ENCODE measurements around the gene APOA4.

Gene APOA4

DNA sequence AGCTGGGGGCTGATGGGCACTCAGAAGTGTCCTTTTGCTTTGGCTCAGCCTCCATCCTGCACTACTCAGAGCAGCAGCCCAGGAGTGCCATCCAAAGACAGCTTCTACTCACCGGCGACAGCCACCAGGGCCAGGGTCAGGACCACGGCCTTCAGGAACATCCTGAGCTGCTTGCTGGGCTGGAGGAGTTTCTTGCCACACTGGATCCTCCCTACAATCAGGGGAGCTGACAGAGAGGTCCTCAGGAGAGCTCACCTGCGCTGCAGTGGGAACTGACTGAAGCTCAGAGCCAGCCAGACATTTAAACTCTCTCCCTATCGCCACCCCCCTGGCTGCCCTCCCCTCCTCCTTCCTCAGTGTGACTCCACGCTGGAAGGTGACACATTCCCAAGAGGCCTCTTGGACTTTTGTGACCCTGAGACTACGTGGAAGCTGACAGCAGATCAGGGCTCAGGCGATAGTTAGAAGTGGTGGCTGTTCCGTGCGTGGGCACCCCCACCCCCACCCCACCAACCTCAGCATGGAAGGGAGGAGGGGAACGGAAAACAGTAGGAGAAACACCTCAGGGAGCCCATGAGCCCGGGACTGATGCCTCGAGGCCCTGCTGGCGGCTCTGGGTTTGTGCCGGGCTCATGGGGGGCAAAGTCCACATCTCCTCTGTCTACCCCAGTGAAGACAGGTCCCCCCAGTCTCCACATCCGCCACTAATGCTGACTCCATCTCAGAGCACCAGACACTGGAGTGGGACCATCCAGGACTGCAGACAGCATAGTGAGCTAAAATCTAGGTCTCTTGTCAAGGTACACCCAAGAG lies at the start of gene APOA4:
Gene APOA4 (minus strand): TSS at position 274 of the 813 bp plus-strand sequence. CDS start 113 bp downstream, at position 161.
- no peak for DNase-seq

DNA sequence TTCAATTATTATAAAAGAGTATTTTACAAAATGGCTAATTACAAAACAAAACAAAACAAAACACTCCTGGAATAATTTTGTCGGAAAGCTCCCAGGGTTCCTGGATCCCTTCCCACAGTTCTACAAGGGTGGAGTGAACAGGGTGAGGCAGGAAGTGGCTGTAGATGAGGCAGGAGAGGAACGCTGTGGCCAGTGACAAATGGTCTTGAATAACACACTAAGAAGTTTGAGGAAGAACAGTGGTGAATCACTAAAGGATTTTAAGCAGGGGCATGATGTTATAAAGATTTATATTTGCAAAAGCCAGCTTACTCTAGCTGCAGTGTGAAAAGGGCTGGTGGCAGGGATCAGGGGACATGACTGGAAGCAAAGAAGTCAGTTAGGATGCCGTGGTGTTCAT lies 48.1 kb upstream of the APOA4 start:
- DNase-seq: no peak

DNA sequence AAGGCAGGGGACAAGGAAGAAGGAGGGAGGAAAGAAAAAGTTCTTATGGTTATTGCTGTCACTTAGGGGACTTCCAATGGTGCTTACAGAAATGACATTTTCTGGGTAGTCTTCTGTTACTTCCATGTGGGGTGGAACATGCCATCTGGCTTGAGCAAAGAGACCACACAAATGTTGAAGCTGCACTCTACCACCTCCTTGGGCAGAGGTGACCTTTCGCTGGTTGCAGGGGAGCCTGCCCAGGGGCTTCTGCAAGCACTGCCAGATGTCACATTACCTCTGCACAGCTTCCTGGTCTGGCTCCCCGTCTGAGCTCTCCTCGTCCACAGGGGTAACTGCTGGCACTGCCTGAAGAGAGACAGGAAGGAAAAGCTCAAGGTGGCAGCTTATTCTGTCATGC lies 47.0 kb upstream of the APOA4 start:
- no peak for DNase-seq

DNA sequence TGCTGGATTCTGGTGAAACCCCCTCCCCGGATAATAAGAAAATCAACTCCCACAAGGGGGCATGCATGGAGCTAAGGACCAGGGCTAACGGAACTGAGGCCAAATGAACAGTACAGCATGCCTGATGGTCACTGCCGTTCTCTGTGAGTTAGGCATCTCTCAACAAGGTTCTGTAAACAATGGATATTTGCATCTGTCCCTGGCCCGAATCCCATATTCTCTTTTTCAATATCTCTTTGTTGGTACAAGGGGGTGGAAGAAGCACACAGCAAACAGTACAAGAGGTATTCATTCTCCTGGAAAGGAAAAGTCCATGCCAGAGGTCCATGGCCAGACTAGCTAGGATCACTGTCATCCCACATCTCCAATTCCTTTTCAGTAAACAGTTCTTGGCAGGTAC lies 46.5 kb upstream of the APOA4 start:
- DNase-seq: no peak

DNA sequence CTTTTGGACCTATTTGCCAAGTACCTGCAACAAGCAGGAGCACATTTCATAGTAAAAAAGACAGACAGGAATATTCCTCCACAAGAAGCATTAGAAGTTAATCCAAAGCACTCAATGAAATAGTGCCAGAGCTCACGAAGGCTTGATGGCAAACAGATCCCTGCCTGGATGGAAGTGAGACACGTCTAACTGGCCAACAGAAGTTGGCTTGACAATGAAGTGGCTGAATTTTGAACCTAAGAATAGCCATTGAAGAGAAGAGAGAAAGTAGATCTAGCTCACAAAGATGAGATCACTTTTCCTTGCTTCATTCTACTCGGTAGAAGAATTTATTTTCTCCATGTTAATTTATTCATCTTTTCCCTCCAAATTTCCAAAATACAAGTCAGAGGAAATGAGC lies 45.0 kb upstream of the APOA4 start:
- DNase-seq: no peak

DNA sequence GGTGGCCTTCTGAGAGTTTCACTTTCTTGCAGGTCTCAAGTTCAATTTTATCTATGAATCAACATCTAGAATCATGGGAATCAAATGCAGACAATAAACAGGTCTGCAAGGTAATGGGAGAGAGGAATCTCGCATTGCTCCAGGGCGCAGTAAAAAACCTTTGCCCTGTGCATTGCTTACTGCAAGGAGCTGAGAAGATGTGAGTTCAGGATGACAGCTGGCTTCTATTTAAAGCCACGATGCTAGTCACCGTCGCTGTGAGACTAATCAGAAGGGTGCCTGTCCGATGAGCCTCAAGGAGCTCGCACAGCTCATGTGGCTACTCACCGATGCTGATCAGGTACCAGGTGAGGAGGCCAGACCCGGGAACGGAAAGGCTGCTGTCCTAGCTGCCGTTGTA lies 44.5 kb upstream of the APOA4 start:
- DNase-seq: no peak

DNA sequence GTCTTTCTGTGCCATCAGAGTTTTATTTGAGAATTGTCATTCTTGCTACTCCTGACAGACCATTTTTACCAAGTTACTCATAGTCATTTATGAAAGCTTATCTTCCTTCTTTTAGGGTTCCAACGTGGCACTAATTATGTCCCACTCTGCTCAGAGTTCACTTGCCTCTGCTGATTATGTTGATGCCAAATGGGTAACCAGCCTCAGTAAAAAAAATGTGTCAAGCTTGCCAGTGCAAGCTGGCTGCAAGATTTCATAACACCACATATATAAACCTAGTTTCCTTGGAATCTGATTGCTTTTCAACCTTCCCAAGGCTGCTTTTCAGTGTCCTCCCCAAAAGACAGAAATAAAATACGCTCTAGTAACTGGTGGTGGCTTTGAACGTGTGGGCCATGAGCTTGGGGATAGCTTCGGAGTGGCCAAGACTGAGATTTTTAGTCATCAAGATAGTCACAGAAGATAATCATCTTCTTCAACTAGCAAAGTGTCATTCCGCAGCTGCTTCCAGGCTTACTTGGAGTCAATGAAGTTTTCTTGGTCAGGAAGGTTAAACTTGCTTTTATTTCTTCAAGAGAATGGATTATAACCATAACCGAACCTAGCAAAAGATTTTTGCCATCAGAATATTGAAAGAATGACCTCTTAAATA lies 43.8 kb upstream of the APOA4 start:
- DNase-seq: no peak

DNA sequence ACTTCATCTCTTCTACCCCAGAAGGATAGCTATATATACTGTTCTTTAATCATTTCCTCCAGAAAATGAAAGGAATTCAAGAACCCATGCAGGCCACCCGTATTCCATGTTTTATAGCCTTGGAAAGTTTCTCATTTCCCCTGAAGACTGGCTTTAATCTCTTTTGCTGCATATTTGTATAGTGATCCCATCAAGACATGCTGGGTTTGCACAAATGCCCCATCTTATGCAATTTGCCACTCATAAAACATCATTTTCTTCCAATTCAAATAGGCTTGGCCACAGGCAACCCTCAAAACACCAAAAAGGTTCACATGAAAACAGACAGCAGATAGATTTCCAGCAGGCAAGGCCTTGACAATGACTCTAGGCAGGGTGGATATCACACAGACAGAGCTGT lies 42.6 kb upstream of the APOA4 start:
- no peak for DNase-seq

DNA sequence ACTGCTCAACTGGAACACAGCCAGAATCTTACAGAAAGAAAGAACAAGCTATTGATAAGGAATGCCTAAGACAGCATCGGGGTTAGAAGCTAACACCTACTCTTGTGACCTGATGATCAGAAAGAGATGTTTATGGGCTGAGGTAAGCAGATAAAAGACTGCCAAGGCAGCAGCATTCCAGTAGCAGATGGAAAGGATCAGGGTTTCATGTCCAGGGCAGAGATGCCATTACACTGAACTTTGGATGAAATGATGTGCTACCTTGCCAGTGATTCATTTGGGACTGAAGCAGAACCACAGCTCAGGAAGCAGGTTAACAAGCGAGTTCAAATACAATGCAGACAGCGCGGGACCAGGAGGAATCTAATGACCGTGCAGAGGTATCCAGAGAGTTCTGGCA lies 41.4 kb upstream of the APOA4 start:
- no peak for DNase-seq

DNA sequence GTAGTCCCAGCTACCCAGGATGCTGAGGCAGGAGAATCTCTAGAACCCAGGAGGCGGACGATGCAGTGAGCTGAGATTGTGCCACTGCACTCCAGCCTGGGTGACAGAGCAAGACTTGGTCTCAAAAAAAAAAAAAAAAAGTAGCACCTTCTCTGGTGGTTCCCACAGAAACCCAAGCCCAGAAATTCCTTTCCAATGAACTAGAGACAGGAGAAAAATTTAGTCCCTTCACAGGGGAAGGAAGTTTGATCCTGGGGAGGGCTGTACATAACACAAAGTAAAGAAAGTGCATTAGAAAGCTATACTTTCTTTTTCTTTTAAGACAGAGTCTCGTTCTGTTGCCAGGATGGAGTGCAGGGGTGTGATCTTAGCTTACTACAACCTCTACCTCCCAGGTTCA lies 39.8 kb upstream of the APOA4 start:
- DNase-seq: no peak

DNA sequence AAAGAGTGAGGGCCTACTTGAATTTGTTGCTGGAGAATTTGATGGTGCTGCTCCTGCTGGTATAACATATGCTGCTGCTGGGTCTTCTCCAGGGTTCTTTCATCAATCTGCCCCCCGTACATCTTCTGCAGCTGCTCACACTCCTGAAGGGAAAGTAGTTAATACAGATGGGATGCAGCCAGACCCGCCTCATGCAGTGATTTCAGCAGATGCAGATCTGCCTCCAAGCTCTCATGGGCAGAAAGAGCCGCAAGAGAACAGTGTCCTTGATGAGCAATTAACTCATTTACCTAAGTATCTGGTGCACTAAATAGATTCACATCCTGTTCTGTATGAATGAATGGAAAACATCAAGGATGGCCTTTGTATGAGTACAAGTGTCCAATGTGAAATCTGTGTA lies 39.1 kb upstream of the APOA4 start:
- no peak for DNase-seq

DNA sequence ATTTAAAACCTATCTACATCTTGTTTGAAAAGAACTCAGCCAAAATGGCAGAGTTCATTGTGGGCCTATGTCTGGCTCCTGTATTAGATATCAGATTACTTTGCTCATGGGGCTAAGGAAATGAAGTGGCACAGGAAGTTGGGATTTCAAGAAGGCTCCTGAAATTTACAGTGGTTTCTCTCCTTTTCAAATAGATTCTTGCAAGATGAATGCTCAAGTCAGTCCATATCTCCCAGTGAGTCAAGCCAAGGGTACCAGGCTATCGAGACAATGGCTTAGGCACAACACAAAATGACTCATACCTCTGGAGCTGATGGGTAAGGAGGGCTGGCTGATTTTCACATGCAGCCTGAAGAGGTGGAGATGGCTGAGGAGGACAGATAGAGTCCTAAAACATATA lies 38.4 kb upstream of the APOA4 start:
- DNase-seq: no peak

DNA sequence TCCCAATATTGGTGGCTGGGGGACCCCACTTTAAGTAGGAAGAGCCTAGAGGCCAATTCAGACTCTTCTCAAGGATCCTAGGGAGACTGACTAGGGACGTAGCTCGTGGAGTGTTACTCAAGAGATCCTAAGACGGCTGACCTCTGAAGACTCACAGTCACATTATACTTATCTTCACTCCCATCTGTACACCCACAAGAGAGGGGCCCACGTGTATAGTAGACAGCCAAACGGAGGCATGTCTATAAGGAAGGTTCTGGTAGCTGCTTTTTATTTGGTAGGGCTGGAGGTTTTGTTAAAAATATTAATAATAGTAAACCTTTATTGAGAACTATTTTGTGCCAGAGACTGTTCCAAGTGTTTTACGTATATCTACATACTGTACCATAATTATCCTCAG lies 37.2 kb upstream of the APOA4 start:
- DNase-seq: no peak

DNA sequence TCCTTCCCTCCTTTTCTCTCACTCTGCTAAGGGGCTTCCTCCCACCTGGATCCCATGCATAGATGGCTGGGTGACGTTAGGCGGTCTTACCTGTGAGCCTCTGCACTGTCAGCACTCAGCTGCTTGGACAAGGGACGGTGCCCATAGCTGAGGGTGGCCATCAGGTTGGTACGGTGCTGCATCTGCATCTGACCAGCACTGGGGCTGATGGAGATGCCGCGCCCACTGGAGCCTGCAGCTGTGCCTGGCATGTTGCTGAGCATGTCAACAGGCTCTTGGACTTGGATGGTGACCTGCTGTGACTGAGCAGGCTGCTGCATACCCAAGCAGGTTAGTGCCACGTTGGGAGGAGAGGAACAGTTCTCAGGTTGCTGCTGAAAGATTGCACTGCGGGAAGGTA lies 36.1 kb upstream of the APOA4 start:
- DNase-seq: no peak

DNA sequence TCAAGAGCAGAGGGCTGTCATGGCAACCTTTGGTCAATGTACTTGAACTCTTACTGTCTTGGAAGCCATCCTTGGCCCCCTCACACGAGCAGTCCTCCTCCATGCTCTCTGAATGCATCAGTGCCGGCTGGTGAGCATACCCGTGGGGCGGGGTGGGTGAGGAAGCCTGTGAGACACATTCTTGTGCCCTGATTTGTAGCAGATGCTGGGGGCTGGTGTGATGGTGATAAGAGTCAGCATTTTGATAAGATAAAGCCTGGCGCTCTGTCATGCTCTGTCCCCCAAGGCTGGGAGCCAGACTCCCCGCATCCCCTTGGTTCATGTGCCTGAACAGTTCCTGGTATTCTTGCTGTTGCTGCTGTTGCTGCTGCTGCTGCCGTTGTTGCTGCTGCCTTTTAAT lies 34.8 kb upstream of the APOA4 start:
- DNase-seq: no peak

DNA sequence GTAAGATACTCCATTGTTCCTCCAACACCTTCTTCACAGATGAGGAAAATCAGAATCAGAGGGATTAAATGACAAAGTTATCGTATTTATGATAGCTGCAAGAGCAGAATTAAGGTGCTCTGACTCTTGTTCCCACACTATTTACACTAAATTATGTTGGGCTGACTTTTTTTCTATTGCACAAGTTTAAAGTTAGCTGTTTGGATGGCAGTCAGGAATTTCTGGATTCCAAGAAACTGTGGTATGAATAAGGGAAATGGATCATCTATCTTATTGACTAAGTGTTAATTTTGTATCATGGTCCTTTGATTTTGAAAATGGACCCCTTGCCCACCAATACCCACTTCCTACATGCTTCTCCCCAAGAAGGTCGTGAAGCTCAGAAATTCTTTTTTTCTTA lies 34.2 kb upstream of the APOA4 start:
- no peak for DNase-seq

DNA sequence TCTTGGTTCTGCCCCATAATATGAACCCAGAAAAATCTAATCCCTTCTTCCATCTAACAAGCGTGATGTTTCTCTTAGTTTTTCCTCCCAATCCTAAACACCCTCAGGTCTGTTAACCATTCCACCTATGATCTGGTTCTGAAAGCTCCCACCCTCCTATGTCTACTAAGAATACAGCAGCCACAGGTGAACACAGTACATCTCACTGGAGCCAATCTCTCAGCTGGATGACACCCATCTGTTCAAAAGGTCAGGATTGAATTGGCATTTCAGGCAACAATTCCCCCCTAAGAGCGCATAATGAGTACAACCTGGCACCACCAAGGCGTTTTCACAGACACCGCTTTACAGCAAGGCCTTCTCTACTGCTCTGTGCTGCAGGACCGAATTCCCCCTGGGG lies 33.3 kb upstream of the APOA4 start:
- no peak for DNase-seq

DNA sequence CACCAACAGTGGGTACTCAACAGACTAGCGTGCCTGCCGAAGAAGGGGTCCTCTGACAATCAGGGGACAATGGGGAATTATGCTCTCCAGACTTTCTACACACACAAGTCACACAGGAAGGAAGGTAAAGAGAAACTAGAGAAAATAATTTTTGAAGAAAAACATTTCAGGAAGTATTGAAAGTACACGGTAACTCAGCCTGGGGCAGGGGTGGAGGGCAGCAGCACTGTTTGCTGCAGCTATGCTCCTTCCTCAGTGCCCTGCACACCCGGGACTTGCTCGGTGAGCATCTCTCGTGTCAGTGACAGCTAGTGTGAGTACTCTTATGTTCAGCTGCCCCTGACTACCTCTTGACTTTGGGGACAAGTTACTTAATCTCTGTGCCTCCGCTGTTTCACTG lies 32.3 kb upstream of the APOA4 start:
- no peak for DNase-seq

DNA sequence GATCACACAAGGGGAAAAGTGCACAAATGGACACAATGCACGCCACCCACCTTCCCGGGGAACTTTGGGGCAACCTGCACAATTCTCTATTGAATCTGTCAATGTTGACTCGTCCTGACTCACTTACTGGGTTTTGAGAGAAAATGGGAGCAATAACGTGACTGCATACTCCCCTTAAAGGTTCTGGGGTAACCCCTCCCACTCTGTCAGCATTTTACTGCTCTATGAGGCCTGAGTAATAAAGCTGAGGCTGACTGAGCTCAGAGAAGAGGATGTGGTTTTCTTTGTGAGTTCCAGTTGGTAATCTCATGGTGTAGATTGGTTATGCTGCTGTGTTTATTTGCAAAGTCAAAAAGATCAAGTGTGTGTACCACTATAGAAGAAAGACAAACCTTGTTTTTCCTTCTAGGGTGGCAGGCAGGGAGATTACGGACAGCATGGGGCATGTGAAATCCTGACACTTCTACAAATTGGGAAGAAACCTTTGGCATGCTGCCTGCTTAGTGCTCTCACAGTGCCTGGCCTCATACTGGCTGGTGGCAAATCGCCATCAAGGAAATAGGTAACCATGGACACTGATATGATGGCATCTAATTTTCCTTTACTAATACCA lies 30.5 kb upstream of the APOA4 start:
- peak; percentile 82 for DNase-seq

DNA sequence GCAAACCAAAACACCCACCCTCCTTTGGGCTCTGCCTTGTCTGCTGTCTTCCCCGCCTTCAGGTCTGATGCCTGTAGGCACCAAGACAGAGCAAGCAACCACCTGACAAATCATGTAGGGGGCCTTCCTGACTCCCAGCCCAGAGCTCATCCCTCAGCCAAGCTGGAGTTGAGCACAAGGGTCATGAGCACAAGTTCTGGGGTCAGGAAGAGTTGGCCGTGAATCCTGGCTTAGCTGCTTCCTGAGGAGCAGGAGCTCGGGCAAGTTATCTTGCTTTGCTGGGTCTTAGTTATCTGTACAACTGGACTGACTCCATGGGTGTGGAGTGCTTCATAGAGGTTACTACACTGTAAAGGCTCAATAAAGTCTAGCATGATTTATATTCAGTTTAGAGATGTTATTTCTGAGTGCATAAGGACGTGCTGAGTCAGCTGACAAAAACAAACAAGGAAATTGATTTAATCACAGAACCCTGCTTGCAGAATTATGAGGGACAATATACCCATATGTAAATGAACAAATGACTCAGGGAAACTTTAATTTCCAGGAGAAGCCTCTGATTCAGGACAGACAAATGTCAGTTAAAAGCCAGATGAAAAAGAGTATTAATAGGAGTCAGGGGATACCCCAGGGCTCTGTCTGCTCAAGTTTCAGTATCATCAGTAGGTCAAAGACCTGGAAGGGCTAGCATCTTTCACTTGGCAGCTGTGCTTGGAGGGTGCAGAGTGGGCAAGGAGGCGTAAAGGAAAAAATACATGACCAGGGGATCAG lies 29.3 kb upstream of the APOA4 start:
- DNase-seq: no peak

DNA sequence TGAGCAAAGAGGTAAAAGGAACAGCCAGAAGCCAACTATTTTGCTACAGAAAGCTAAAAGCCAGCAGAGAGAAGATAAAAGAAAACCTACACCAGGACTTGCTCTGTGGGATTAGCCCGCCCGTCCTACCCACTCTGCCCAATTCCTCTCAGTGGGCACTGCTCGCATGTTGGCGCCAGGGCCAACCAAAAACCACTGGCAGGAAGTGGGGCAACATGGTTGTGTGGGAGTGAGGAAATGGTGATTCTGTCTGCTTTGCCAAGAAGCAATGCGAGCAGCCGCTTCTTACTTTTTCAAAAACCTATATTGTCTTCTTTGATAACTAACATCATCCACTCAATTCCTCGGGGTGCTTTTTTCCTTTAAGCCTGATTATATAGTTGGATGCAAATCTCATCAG lies 28.5 kb upstream of the APOA4 start:
- peak; percentile 62 for DNase-seq

DNA sequence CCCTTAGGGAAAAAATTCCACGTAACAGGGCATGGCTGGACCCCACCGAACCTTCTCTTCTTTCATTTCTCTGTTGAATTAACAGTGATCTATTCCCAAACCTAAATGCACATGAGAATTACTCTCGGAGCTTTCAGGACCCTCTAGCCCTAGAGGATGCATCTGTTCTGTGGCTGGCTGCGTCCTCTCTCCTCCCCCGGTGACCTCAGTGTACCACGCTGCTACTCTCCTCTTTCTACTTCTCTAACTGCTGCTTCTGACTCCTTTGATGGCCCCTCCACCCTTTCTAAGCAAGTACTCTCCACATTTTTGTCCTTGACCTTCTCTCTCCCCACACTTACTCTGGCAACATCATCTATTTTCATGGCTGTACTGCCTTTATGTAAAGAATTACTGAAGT lies 26.4 kb upstream of the APOA4 start:
- DNase-seq: no peak

DNA sequence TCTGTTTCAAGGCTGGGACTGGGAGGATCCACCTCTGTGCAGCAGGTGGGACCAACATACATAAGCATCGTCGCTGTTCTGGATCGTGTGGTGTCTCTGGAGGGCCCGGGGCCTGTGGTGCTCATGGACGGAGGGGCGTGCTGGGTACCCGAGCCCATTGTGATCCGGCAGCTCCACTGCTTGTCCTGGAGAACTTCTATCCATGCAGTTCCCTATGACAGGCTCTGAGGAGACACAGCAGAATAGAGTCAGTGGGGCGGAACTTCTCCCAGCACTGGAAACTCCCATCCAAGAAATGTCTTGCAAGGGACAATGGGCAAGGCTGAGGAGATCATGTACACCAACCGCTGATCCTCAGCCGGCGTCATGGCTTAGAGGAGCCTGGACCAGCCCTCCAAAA lies 26.0 kb upstream of the APOA4 start:
- no peak for DNase-seq

DNA sequence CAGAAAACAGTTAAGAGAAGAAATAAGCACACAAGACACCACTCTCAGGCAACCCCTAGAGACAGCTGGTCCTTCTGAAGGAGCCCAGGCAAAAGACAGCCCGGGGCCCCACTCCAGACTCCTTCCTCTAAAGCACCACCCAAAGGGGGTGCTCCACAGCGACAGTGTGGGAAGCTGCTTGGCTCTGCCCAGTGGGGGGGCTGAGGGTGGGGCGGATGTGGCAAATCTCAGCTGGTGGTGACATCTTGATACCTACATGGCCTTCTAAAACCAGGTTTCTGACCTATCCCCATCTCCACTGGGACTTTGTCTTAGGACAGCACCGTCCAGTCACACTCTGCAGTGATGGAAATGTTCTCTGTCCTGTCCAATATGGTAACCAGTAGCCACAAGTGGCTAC lies 24.5 kb upstream of the APOA4 start:
- DNase-seq: no peak
